ENCODE measurements around the gene GFAP.

GFAP gene

GRCh38 chr17:44862278-44862914, 52.9 kb downstream of the GFAP start:
- TF ChIP-seq GATA3 (IDR thresholded peaks at IDR 0.05; ENCODE audit: low read depth, low read length) (no peak), GATA2 (IDR thresholded peaks at IDR 0.05; ENCODE audit: low read depth, low read length) (no peak)

GRCh38 chr17:44859701-44860100, 55.6 kb downstream of the GFAP start:
- TF ChIP-seq GATA3 (IDR thresholded peaks at IDR 0.05; ENCODE audit: low read depth, low read length) (no peak), GATA2 (IDR thresholded peaks at IDR 0.05; ENCODE audit: low read depth, low read length) (no peak)

GRCh38 chr17:44854192-44854591, 61.1 kb downstream of the GFAP start:
- TF ChIP-seq GATA3 (IDR thresholded peaks at IDR 0.05; ENCODE audit: low read depth, low read length) (no peak), GATA2 (IDR thresholded peaks at IDR 0.05; ENCODE audit: low read depth, low read length) (no peak)

All from SH-SY5Y (cell line).